ENCODE data around the gene IL21.

- TF ChIP-seq CTCF (IDR thresholded peaks at IDR 0.05) (no peak), POLR2A (IDR thresholded peaks at IDR 0.05) (no peak)
These were observed 14.3 kb upstream of the IL21 start for GRCh38 chr4:122635205-122635604.
